Measurements from ENCODE around the gene EPRS1.
"Not testable (repeated sequence)": the region's sequence is repeated elsewhere in the genome, so short reads cannot be mapped to it uniquely, and the experiment has no call there.

The EPRS1 gene

DNA sequence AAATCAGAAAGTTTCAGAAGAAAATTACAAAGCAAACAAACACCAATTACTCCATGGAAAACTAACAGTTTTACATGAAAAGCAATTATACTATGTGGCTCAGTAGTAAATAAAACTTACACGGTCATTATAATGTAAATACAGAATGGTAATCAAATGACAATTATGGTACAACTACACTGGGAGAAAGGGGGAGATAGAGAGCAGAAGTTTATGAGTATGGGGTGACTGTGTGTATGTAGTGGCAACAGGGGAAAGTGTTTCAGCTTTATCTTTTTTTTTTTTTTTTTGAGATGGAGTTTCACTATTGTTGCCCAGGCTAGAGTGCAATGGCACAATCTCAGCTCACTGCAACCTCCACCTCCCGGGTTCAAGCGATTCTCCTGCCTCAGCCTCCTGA, 8.5 kb downstream of the EPRS1 start:
- not testable (repeated sequence) for DNase-seq

DNA sequence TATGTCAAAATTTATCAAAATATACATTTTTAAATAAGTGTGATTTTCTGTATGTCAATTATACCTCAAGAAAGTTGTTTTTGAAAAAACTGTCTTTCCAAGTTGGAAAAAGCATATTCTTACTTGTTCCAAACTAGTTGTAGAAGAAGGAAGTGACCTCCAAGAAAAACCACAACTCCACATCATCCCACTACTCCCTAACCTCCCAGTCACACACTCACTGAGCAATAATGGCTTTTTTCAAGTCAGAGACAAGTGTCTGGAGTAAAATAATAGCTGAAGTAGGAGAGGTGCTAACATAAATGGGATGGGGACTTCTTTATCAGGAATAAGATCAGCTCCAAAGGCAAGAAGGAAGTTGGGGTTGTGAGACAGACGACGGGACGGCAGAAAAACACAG, 13.4 kb downstream of the EPRS1 start:
- DNase-seq: no peak

DNA sequence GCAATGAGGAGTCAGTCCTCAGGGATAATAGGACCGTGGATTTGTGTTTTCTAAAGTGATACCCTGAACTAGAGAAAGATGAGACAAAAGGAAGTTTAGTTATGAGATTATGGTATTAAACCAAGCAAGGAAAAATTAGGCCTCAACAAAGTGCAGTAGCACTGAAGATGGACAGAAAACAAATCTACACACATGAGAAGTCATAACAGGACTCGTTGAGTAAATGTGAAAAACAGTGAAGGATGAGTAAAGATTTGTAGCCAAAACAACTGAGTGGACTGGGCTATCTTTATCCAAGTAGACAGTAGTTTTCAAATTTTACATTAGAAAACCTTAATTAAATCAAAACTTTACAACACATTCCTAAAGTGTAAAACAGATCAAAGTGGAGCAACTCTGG, 15.0 kb downstream of the EPRS1 start:
- no peak for DNase-seq

DNA sequence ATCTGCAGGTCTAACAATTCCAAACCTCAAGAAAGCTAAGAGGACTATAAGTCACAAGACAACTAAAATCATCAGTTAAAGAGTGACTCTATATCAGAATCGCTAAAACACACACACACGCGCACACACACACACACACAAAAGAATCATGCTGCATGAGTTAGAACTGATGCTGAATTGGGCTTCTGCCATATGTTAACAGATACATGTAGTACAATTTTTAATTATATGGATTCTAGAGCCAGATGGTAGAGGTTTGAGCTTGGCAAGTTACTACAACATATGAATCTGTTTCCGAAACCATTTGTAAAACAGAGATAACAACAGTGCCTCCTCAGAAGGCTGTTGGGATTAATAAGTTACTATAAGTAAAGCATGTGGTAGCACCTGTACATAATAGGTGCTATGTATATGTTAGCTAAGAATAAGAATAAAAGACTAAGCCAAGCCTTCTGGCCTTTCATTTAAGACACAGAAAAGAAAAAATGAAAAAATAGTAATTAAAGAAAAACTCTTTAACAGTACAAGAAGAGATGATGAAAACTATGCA, 17.9 kb downstream of the EPRS1 start:
- DNase-seq: no peak

DNA sequence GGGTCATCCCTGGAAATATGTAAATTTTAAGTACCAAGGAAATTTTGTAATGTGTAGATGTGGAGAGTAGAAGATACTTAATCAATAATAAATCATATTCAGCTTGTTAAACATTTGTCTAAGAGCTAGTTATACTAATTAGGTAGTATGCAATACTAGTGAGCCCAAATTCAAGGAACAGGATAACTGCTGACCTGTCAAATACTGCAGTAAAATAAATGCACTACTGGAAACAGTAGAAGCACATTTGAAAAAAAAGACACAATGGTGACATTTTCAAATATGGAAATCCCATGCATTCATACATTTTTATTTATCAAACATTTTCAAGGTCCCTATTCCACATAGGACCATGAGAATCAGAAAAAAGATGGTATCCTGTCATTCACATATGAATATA, 27.2 kb downstream of the EPRS1 start:
- DNase-seq: no peak

DNA sequence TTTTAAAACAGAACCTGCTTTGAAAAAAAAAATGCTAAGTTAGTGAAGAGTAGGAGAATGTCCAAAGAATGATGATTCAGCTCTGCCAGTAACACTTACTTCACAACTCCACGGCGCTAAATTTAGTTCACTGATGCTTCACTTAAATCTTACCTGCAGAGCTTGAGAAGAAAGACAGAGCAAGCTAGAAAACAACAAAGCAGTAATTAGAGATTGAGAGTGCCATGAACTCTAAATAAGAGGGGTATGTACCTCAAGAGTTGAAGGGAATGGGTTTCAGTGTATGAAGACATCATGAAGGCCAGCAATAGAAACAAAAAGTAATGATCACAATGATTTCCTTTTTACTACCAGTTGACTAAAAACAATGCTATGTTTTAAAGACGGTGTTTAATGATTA, 32.8 kb downstream of the EPRS1 start:
- no peak for DNase-seq

DNA sequence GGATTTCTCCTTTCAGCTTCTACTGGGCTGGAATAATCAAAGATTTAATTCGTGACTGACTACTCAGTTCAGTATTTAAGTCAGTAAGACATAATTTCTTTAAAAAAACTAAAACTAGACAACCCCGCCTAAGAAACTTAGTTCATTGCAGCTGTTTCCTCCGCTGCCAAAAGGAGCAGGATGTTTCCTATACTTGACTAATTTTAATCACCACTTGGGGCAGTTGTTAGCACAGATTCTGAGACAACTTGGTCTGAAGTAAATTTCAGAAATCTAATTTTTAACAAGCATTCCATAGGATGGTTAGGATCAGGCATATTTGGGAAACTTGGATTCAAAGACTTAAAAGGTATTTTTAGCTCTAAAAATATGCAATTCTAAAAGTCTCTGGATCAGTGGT, 34.0 kb downstream of the EPRS1 start:
- DNase-seq: no peak

DNA sequence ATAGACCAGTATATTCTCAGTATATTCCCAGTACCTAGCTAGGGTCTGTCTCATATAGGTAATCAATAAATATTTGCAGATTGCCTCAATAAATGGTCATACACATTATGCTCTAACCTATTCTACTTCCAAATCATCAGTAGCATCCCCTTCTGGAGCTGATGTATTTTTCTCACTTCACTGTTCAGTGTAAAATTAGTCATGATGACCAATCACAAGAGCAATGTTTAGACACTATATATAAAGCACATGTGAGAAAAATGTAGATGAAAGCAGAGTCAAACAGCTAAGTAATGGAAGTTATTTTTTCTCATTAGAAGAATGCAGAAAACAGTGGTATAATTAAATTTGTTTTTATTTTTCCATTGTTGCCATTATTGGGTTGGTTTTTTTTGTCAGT, 34.7 kb downstream of the EPRS1 start:
- no peak for DNase-seq

DNA sequence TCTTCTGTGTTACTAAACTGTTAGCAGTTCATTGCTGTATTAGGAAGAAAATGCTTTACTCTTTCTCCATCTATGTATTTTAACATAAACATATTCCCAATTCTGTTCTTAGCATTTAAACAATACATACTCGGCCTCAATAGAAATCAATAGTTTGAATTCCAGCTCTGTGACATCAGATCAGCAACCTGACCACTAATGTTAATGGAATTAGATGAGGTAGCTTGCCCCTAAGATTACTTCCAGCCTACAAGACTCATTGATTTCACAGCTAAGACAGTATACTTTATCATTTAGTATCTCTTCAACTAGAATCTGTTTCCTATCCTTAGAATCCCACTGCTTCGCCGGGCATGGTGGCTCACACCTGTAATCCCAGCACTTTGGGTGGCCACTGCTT, 38.9 kb downstream of the EPRS1 start:
- no peak for DNase-seq

DNA sequence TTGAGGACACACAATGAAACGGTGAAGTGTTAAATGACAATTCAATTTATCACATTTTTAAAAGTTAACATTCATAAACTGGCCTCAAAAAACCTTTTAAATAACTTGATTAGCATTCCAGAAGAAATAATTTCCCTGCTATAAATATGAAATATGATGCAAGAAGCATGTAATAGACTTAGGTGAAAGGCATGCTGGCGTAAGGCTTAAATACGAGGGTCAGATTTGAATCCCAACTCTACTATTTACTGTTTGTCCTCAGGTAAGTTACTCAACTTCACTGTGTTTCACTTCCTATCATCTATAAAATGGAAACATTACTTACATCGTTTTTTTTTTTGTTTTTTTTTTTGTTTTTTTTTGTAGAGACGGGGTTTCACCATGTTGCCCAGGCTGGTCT, 40.8 kb downstream of the EPRS1 start:
- no peak for DNase-seq

DNA sequence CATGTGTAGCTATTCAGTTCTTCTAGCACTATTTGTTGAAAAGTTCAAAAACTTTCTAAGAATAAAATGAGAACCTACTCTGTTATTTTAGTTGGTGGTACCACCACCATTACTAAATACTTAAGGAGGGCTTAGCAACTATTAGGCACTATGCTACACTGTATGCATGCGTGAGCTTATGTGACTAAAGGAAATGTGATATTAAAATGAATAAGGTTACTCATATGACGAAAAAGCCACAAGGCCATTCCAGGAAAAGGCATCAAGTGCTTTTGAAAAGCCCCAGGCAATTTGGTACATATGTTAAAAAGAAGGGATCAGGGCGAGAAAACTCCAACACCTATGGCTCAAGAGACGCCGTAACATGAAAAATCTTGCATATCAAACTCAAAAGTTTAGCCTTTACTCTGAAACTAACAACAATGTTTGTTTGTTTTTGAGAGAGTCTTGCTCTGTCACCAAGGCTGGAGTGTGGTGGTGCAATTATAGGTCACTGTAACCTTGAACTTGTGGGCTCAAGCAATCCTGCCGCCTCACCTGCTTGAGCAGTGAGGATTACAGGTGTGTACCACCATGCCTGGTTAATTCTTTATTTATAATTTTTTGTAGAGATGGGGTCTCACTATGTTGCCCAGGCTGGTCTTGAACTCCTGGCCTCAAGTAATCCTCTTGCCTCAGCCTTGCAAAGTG, 42.5 kb downstream of the EPRS1 start:
- no peak for DNase-seq

DNA sequence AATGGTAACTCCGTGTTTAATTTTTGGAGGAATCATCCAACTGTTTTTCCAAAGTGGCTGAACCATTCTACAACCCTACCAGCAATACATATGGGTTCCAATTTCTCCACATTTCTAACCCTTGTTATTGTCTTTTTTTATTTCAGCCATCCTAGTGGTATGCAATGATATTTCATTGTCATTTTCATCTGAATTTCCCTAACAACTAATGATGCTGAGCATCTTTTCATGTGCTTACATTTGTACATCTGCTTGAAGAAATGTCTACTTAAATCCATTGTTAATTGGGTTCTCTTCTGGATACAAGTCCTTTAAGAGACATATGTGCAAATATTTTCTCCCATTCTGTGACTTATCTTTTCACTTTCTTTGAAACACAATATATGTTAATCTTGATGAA, 43.3 kb downstream of the EPRS1 start:
- no peak for DNase-seq

DNA sequence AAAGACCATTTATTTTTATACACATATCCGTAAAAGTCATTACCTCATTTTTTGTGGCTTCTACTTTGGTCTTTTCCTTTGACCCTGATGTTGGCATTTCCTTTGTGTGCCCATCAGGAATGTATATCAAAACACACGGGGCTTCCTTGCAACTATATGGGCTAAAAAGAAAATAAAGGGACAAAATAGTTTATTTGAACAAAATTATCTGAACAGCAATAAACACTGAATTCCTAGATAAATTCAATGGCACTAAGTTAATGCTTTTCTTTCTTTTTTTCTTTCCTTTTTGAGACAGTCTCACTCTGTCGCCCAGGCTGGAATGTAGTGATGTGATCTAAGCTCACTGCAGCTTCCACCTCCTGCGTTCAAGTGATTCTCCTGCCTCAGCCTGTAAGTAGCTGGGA, 45.2 kb downstream of the EPRS1 start:
- DNase-seq: no peak

DNA sequence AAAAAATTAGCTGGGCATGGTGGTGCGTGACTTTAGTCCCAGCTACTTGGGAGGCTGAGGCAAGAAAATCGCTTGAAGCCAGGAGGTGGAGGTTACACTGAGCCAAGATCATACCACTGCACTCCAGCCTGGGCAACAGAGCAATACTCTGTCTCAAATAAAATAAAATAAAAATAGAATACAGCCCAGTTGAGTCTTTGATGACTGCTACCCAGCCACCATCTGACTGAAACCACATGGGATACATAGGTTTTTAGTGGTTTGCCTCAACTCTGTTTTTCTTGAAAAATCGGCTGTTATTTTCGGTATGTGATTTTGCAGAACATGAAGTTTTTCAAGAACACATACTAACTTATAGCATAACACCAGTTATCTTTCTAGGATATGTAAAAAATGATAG, 46.5 kb downstream of the EPRS1 start:
- no peak for DNase-seq

All from CD4-positive, alpha-beta T cell treated with Interleukin-12 subunit alpha and Interleukin-12 subunit beta, for 1 hour (primary cell).